ENCODE data around the gene BICDL2.
A peak's percentile ranks its signal among the peaks of the same experiment; 100 is the strongest.

BICDL2 gene

GRCh38 chr16:3007957-3008689, 28.6 kb downstream of the BICDL2 start:
- TF ChIP-seq FOXP2 (optimal IDR thresholded peaks at IDR 0.05; ENCODE audit: borderline replicate concordance, extremely low read depth, extremely low read length, insufficient read depth) (no peak), TAF1 (IDR thresholded peaks at IDR 0.05; ENCODE audit: borderline replicate concordance, insufficient read depth, low read length) (no peak), POLR2AphosphoS5 (IDR thresholded peaks at IDR 0.05; ENCODE audit: low read depth, low read length) (no peak), SIN3A (IDR thresholded peaks at IDR 0.05; ENCODE audit: borderline replicate concordance, insufficient read depth, low read length) (no peak)
- TF ChIP-seq, protein P1, sequence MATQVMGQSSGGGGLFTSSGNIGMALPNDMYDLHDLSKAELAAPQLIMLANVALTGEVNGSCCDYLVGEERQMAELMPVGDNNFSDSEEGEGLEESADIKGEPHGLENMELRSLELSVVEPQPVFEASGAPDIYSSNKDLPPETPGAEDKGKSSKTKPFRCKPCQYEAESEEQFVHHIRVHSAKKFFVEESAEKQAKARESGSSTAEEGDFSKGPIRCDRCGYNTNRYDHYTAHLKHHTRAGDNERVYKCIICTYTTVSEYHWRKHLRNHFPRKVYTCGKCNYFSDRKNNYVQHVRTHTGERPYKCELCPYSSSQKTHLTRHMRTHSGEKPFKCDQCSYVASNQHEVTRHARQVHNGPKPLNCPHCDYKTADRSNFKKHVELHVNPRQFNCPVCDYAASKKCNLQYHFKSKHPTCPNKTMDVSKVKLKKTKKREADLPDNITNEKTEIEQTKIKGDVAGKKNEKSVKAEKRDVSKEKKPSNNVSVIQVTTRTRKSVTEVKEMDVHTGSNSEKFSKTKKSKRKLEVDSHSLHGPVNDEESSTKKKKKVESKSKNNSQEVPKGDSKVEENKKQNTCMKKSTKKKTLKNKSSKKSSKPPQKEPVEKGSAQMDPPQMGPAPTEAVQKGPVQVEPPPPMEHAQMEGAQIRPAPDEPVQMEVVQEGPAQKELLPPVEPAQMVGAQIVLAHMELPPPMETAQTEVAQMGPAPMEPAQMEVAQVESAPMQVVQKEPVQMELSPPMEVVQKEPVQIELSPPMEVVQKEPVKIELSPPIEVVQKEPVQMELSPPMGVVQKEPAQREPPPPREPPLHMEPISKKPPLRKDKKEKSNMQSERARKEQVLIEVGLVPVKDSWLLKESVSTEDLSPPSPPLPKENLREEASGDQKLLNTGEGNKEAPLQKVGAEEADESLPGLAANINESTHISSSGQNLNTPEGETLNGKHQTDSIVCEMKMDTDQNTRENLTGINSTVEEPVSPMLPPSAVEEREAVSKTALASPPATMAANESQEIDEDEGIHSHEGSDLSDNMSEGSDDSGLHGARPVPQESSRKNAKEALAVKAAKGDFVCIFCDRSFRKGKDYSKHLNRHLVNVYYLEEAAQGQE (IDR thresholded peaks at IDR 0.05; ENCODE audit: insufficient read depth in 1 of 2, low read depth in 2 of 2, low read length in 2 of 2), result no peak

- TF ChIP-seq FOXP2 (optimal IDR thresholded peaks at IDR 0.05; ENCODE audit: borderline replicate concordance, extremely low read depth, extremely low read length, insufficient read depth), result no peak
These were observed 29.4 kb downstream of the BICDL2 start for GRCh38 chr16:3007059-3007956.

DNA sequence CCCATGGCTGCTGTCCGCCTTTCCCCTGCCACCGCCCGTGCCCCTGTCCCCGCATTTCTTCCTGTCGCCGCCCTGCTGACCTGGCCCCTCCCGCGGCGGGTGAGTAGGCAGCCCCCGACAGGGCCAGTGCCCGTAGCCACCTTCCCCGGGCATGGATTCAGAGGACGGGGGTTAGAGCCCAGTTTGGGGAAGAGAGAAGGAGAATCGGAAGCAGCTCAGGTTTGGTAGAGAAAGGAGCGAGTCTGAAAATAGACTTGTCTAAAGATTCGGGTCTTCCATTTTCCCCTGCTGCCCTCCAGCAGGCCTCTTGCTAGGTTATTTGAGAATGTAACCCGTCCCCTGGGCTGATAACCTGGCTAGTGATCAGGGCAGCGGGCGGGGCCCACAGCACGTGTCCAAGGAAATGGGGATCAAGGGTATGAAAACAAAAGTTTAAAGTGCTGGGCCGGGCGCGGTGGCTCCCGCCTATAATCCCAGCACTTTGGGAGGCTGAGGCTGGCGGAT, 31.9 kb downstream of the BICDL2 start:
- TF ChIP-seq, protein P1 (IDR thresholded peaks at IDR 0.05; ENCODE audit: insufficient read depth in 1 of 2, low read depth in 2 of 2, low read length in 2 of 2), result no peak
- TF ChIP-seq SIN3A (IDR thresholded peaks at IDR 0.05; ENCODE audit: borderline replicate concordance, insufficient read depth, low read length), result no peak
- TF ChIP-seq TAF1 (IDR thresholded peaks at IDR 0.05; ENCODE audit: borderline replicate concordance, insufficient read depth, low read length), result no peak
- no peak for TF ChIP-seq POLR2AphosphoS5 (IDR thresholded peaks at IDR 0.05; ENCODE audit: low read depth, low read length)
- no peak for TF ChIP-seq FOXP2 (optimal IDR thresholded peaks at IDR 0.05; ENCODE audit: borderline replicate concordance, extremely low read depth, extremely low read length, insufficient read depth)

- TF ChIP-seq TAF1 (IDR thresholded peaks at IDR 0.05; ENCODE audit: borderline replicate concordance, insufficient read depth, low read length) (no peak), FOXP2 (optimal IDR thresholded peaks at IDR 0.05; ENCODE audit: borderline replicate concordance, extremely low read depth, extremely low read length, insufficient read depth) (no peak), SIN3A (IDR thresholded peaks at IDR 0.05; ENCODE audit: borderline replicate concordance, insufficient read depth, low read length) (no peak), POLR2AphosphoS5 (IDR thresholded peaks at IDR 0.05; ENCODE audit: low read depth, low read length) (no peak)
- TF ChIP-seq, protein P1 (IDR thresholded peaks at IDR 0.05; ENCODE audit: insufficient read depth in 1 of 2, low read depth in 2 of 2, low read length in 2 of 2), result no peak
These were observed 32.4 kb downstream of the BICDL2 start for GRCh38 chr16:3004319-3004718.

- TF ChIP-seq FOXP2 (optimal IDR thresholded peaks at IDR 0.05; ENCODE audit: borderline replicate concordance, extremely low read depth, extremely low read length, insufficient read depth) (peak; percentile 17), POLR2AphosphoS5 (IDR thresholded peaks at IDR 0.05; ENCODE audit: low read depth, low read length) (no peak)
These were observed 33.0 kb downstream of the BICDL2 start for GRCh38 chr16:3003582-3004270.

Data from PFSK-1 (cell line).